GM19099 (cell line): ENCODE results near the gene LDHB.

Experiments used
- POLR2A ChIP-seq: IDR thresholded peaks from 3 replicates; pipeline ENCODE4 v1.6.1; 2011; ENCODE audit warnings: low read depth; ENCODE audit not compliant: insufficient read length; ENCODE audit errors: extremely low read depth

LDHB gene

DNA sequence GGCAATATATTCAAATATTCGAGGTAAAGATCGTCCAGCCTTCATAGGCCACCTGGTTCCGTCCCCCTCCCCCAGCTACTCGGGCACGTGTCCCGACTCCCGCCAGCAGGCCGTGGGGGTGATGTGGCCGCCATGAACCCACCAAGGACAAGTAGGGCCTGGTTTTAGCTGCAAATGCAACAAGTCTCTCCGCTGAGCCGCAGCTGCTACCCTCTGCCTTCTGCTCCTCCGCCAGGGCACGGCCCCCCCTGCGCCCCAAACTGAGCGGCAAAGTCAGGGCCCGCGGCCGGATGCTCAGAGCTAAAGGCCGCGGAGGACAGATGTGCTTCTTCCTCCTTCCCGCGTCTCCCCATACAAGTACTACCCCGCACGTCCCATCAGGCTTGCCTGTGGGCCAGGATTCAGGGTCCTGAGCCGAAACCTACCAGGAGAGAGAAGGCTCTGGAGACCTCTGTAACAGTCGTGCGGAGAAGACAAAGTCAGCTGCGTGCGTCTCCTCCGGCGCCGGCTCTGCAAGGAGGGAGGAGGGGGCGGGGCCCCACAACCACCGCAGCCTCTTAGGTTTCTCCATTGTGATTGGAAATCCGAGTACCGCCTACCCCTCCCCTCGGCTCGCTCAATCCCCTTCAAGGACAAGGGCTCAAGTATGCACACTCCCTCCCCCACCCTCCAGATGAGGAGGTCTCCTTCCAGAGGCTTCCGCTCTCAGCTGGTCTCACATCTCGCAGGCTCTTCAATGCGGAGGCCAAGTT is at the start of gene LDHB:
Gene LDHB, minus strand, starts transcription at position 517 of the 752 bp plus-strand sequence. CDS start 3,171 bp downstream, outside the sequence.
- peak; percentile 85 for TF ChIP-seq POLR2A

DNA sequence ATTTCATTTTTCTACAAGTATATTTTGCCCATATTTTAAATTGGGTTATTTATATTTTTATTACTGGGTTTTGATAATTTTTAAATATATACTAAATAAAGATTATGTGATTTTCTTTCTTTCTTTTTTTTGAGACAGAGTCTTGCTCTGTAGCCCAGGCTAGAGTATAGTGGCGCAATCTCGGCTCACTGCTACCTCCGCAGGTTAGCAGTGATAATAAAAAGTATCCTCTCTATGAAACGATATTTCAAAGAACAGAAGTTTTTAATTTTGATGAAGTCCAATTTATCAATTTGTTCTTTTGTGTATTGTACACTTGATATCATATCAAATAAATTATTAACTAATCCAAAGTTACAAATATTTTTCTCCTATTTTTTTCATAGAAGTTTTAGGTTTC is 47.2 kb upstream of the LDHB start:
- no peak for TF ChIP-seq POLR2A

DNA sequence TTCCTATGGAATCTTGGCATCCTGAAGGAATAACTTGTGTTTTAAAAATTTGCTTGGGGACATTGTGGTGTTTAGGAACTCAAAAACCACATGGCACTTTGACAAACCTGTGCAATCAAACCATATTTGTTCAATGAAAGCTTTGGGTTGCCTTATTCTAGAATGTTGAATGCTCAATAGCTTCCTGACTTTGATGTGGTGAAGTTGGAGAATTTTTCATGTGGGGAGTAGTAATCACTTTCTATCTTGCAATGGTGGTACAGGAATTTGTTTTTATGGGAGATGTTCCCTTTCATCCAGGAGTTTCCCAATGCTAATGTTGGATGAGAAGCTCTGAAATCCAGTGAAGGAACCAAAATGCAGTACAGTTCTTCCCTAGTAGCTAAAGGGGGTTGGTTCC is 42.2 kb upstream of the LDHB start:
- no peak for TF ChIP-seq POLR2A

DNA sequence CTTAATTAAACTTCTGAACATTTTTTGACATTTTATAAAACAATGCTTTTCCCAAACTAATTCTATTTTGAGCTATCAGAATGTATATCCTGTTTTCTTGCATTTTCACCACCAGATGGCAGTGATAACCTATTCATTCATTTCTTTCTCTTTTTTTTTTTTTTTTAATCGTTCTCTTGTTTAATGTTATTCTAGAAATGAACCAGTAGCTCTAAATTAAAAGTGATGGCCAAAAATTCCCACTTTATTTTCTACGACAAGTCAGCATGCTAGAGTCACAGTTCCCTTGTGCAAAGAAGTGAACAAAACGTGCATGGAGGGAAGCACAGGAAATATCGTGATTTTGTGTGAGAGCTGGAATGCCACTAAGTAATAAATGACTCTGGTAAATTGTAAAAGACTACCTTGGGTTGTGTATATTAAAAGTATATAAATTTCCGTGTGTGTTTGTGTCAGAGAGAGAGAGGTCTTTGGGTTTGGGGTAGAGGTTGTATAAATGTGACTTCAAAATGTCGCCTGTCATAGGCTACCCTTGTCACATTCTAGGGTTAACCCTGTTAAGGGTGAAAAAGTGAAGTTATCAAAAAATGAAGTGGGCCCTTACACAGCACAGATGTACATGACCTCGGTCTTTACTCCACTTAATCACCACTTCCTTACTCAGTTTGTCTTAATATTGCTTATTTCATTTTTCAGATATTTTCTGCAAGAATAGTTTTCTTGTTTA is 40.4 kb upstream of the LDHB start:
- no peak for TF ChIP-seq POLR2A

DNA sequence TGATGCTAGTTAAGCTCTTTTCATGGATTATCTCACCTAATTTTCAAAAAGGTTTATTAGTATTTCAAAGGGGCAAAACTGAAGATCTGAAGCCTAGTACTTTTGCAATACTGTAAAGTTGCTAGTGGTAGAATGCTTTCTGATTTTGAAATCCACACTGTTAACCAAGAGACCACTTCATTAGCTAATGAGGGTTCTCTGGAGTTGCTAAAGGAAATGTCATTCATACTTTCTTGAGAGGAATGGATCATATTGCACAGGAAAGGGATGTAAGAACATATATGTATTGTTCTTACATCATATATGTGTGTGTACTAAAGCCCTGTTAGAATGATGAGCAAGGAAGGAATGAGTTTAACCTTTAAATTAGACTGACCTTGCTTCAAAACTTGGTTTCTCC is 39.0 kb upstream of the LDHB start:
- TF ChIP-seq POLR2A: no peak

DNA sequence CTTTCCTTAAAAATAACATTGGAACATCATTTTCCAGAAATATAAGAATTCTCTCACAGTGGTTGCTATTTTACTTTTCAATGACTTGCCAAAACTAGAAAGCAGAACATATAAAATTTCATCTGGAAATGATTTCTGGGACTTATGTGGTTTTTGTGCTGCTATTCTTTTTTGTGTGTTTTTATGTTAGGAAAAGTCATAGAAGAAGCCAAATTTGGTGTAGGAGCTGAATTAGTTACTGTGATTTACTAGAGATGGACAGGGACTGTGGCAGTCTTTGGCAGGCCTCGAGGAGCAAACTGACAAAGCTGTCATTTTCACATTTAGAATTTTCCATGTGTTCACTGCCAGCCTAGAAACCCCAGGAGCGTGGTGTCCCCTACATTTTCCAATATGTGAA is 38.3 kb upstream of the LDHB start:
- no peak for TF ChIP-seq POLR2A

DNA sequence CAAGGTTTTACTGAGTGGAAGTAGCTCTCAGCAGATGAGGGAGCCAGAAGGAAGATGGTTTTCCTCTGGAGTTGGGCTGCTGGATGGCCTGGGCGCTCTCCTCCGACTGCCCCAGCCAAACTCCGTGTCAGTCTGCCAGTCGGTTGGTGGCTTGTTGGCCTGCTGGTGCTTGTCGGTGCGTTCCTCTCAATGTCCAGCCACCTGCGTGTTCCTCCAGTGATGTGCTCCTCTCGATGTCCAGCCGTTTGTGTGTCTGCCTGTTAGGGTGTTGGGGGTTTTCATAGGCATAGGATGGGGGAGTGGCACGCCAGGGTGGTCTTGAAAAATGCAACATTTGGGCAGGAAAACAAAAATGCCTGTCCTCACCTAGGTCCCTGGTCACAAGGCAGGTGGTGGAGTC is 37.0 kb upstream of the LDHB start:
- TF ChIP-seq POLR2A: no peak

DNA sequence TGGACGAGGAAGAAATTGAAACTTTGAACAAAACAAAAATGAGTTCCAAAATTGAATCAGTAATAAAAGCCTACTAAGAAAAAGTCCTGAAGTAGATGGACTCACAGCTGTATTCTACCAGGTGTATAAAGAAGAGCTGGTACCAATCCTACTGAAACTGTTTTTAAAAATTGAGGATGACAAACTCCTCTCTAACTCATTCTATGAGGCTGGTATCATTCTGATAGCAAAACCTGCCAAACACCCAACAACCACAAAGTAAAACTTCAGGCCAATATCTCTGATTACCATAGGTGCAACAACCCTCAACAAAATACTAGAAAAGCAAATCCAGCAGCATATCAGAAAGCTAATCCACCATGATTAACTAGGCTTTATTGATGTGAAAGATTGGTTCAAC is 33.9 kb upstream of the LDHB start:
- TF ChIP-seq POLR2A: no peak

DNA sequence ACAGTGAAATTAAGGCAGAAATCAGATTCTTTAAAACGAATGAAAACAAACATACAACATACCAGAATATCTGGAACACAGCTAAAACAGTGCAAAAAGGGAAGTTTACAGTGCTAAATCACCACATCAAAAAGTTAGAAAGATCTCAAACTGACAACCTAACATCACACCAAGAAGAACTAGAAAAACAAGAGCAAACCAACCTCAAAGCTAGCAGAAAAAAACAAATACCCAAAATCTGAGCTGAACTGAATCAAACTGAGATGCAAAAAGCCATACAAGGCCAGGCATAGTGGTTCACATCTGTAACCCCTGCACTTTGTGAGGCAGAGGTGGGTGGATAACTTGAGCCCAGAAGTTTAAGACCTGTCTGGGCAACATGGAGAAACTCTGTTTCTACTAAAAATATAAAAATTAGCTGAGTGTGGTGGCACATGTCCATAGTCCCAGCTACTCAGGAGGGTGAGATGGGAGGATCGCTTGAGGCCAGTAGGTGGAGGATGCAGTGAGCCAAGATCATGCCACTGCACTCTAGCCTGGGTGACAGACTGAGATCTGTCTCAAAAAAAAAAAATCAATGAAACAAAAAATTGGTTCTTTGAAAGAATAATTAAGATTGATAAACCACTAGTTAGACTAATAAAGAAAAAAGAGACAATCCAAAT is 33.2 kb upstream of the LDHB start:
- TF ChIP-seq POLR2A: no peak

DNA sequence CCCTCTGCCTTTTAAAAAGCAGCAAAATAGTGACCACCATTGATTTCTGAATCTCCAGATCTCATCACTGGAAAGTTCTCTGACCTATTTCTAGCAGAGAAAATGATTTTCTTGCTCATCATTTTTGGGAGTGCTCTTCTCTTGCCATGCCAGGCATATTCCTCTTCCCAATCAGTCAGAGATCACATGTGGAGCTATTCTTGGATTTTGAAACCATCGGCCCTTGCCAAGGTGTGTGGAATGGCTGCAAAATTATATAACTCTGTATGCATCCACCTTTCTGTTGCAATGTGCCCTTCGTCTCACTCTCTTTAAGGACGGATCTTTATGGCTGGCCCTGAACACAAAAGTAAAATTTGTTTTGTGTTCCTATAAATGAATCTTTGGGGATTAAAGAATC is 25.5 kb upstream of the LDHB start:
- no peak for TF ChIP-seq POLR2A

DNA sequence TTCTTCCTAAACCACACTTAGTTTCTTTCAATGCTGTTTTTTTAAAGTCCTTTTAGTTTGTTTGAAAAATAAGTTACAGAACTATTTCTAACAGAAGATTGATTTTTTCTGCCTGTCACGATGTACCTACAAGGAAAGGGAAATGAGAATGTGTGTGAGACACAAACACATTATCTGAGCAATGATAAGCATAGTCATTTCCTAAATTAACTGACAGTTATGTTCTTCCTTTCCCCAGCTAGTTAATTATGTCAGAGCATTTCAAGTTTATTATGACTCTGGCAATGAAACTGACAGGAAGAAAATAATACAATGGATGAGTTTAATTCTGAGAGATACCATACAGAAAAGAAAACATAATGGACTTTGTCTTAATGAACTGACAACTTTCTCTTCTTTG is 21.3 kb upstream of the LDHB start:
- TF ChIP-seq POLR2A: no peak

DNA sequence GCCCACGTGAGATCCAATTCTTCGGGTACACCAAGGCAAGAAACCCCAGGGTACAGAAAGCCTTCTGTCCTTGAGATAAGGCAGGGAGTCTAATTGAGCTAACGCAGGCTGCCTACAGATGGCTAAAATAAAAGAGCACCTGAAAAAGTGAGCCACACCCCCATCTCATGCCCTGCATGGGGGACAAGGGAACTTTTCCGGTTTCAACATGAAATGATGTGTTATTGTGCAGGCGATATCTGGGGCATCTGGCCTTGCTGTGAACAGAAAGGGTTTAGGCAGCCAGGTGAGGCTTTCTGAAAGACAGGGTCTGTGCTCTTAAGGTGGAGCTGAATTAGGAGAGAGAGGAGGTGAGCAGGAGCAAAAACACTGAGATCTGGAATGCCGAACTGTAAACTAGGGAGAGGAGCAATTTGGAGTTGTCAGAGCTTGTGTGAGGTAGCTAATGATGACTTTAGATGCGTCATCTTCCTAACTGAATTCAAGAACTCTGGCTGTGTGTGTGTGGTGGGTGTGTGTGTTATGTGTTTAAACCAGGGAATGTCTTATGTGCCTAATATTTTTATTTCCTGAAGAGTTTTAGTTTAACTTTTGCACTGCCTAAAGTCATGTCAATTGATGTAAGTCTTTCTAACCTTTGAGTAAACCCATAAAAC is 20.1 kb upstream of the LDHB start:
- TF ChIP-seq POLR2A: no peak

DNA sequence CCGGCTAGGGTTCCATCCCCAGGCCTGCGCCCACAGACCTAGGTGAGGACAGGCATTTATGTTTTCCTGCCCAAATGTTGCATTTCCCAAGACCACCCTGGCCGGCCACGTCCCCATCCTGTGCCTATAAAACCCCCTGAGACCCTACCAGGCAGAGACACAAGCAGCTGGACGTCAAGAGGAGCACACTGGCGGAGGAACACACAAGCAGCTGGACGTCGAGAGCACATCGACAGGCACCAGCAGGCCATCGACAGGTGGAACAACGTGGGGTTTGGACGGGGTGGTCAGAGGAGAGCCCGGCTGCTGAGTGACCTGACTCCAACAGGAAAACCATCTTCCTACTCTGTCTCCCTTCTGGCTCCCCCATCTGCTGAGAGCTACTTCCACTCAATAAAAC is 19.6 kb upstream of the LDHB start:
- no peak for TF ChIP-seq POLR2A

DNA sequence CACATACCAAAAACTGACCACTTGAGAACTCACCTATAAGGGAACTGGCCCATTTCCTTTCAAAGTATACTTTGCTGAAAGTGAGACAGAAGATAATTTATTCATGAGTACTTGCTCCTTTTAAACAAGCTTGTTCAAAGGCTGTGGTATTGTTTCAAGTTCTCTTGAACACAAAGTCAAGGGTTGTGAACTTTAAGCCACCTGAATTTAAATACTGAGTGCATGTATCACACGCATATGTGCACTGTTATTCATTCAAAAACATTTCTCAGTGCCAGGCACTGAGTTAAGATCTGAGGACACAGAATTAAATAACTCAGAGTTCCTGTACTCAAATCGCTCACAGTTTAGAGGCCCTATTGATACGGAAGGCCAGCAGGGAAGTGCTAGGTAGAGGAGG is 19.1 kb upstream of the LDHB start:
- no peak for TF ChIP-seq POLR2A

DNA sequence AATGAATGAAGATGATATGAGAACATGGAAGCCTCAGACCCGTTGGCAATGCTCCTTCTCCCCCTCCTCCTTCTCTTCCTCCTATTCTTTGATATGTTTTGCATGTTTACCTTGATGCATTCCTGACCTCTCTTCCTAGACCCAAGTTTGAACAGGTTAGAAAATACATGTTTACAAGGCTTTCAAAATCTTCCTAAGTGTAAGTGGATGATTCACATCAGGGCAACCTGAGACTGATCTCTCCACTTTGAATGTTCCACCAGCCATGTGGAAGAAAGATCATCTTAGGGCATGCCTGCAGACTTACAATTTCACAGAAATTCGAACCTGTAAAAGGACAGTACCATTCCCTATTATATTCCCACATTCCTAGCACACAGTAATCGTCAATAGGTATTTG is 18.0 kb upstream of the LDHB start:
- no peak for TF ChIP-seq POLR2A
